MM.1S (cell line): ENCODE data around the gene SPDYE1.
"Not testable (repeated sequence)": the region's sequence is repeated elsewhere in the genome, so short reads cannot be mapped to it uniquely, and the experiment has no call there.

ENCODE experiments used
- DNase-seq: peaks from one replicate; pipeline ENCODE4 v3.0.0-alpha.2; 2015
- H2AFZ ChIP-seq: fragments of 300-600 bp; sonication (generic); 2 replicates; pipeline ENCODE4 v1.6.0; 2016; ENCODE audit warnings: antibody characterized with exemption, low read length
- H3F3A ChIP-seq: fragments of 300-600 bp; sonication (generic); 2 replicates; pipeline ENCODE4 v1.6.1; 2016; ENCODE audit warnings: mild to moderate bottlenecking, antibody characterized with exemption, low read length, moderate library complexity, mixed read lengths; ENCODE audit not compliant: insufficient read depth
- H3K27ac ChIP-seq: fragments of 300-600 bp; sonication (generic); 2 replicates; pipeline ENCODE4 v1.5.1; 2016; ENCODE audit warnings: mild to moderate bottlenecking, low read length
- H3K27me3 ChIP-seq: fragments of 300-600 bp; sonication (generic); replicated peaks from 2 replicates; pipeline ENCODE4 v1.6.0; 2016; ENCODE audit warnings: low read length; ENCODE audit not compliant: insufficient read depth
- H3K36me3 ChIP-seq: fragments of 300-600 bp; sonication (generic); replicated peaks from 2 replicates; pipeline ENCODE4 v1.6.1; 2016; ENCODE audit warnings: mild to moderate bottlenecking, low read length, mixed read lengths; ENCODE audit not compliant: insufficient read depth
- H3K4me1 ChIP-seq: fragments of 300-600 bp; sonication (generic); 2 replicates; pipeline ENCODE4 v1.6.1; 2016; ENCODE audit warnings: low read length, mixed read lengths
- H3K4me2 ChIP-seq: fragments of 300-600 bp; sonication (generic); 2 replicates; pipeline ENCODE4 v1.6.0; 2016; ENCODE audit warnings: low read depth, low read length
- H3K4me3 ChIP-seq: fragments of 300-600 bp; sonication (generic); 2 replicates; pipeline ENCODE4 v1.5.1; 2016; ENCODE audit warnings: low read length, mixed read lengths
- H3K79me2 ChIP-seq: fragments of 300-600 bp; sonication (generic); 2 replicates; pipeline ENCODE4 v1.6.1; 2016; ENCODE audit warnings: mixed run types, low read length, mixed read lengths
- H3K9ac ChIP-seq: fragments of 300-600 bp; sonication (generic); 2 replicates; pipeline ENCODE4 v1.6.1; 2016; ENCODE audit warnings: low read length, mixed read lengths
- H3K9me2 ChIP-seq: fragments of 300-600 bp; sonication (generic); replicated peaks from 2 replicates; pipeline ENCODE4 v1.6.1; 2016; ENCODE audit warnings: mild to moderate bottlenecking, low read length, mixed read lengths; ENCODE audit not compliant: insufficient read depth
- H3K9me3 ChIP-seq: fragments of 300-600 bp; sonication (generic); replicated peaks from 2 replicates; pipeline ENCODE4 v1.6.1; 2016; ENCODE audit warnings: mild to moderate bottlenecking, low read length, mixed read lengths; ENCODE audit not compliant: insufficient read depth
- H4K20me1 ChIP-seq: fragments of 300-600 bp; sonication (generic); 2 replicates; pipeline ENCODE4 v1.6.1; 2016; ENCODE audit warnings: mild to moderate bottlenecking, low read length, moderate library complexity, mixed read lengths; ENCODE audit not compliant: insufficient read depth
- CTCF ChIP-seq: fragments of 300-600 bp; sonication (generic); IDR thresholded peaks from 2 replicates; pipeline ENCODE4 v1.5.1; 2016; ENCODE audit warnings: antibody characterized with exemption, low read length, mixed read lengths
- EZH2 ChIP-seq: fragments of 300-600 bp; sonication (generic); optimal IDR thresholded peaks from 2 replicates; pipeline ENCODE3; 2017; ENCODE audit warnings: low read depth, mild to moderate bottlenecking, antibody characterized with exemption, low read length, mixed read lengths
- EZH2phosphoT487 ChIP-seq: fragments of 300-600 bp; sonication (generic); IDR thresholded peaks from 2 replicates; pipeline ENCODE4 v1.6.1; 2018; ENCODE audit warnings: antibody characterized with exemption, low read length

Gene SPDYE1

GRCh38 chr7:43956027-43956426, 41.7 kb upstream of the SPDYE1 start:
- peak; percentile 45 for DNase-seq
- H3K4me2 ChIP-seq = peak overlapping the region; percentile 35
- H3K9ac ChIP-seq = no peak overlapping the region; the same call in 1 of the 2 replicates

GRCh38 chr7:43960933-43961332, 36.8 kb upstream of the SPDYE1 start:
- H3K27ac ChIP-seq = no peak overlapping the region
- no peak overlapping the region for H3K9ac ChIP-seq
- peaks cover 6% of the 10 kb centered on the region for H3K4me1 ChIP-seq
- no peak overlapping the region for H3K4me2 ChIP-seq
- no peak overlapping the region for H3K4me3 ChIP-seq
- DNase-seq = no peak
- no peaks in the 10 kb centered on the region for H3K36me3 ChIP-seq
- H3K9me3 ChIP-seq = no peaks in the 10 kb centered on the region
- no peaks in the 10 kb centered on the region for H3K79me2 ChIP-seq
- no peaks in the 10 kb centered on the region for H4K20me1 ChIP-seq
- no peaks in the 10 kb centered on the region for H3F3A ChIP-seq
- H3K9me2 ChIP-seq = no peaks in the 10 kb centered on the region
- no peak overlapping the region for H2AFZ ChIP-seq
- no peaks in the 10 kb centered on the region for H3K27me3 ChIP-seq
- TF ChIP-seq EZH2 = no peak
- TF ChIP-seq EZH2phosphoT487 = no peak
- no peak for TF ChIP-seq CTCF

More at GRCh38 chr7:43956027-43956426, 41.7 kb upstream of the SPDYE1 start:
- H3K27me3 ChIP-seq = no peaks in the 10 kb centered on the region
- H2AFZ ChIP-seq = no peak overlapping the region
- TF ChIP-seq EZH2phosphoT487 = no peak
- H3K4me1 ChIP-seq = peaks cover 19% of the 10 kb centered on the region
- no peaks in the 10 kb centered on the region for H3K36me3 ChIP-seq
- no peaks in the 10 kb centered on the region for H3K9me3 ChIP-seq
- H3K9me2 ChIP-seq = no peaks in the 10 kb centered on the region
- peak overlapping the region; percentile 19; the same call in 1 of the 2 replicates for H3K27ac ChIP-seq
- H3K4me3 ChIP-seq = no peak overlapping the region
- H3F3A ChIP-seq = no peaks in the 10 kb centered on the region
- no peaks in the 10 kb centered on the region for H3K79me2 ChIP-seq
- H4K20me1 ChIP-seq = no peaks in the 10 kb centered on the region

- H2AFZ ChIP-seq, H4K20me1 ChIP-seq, DNase-seq: not testable (repeated sequence)
Measured at GRCh38 chr7:43966392-43966791, 31.3 kb upstream of the SPDYE1 start.

GRCh38 chr7:43968172-43969040, 29.3 kb upstream of the SPDYE1 start:
- not testable (repeated sequence) for H3F3A ChIP-seq, DNase-seq, H3K9ac ChIP-seq, H4K20me1 ChIP-seq, H3K27me3 ChIP-seq, H3K36me3 ChIP-seq, H3K4me1 ChIP-seq, H2AFZ ChIP-seq, H3K9me3 ChIP-seq, H3K79me2 ChIP-seq, H3K27ac ChIP-seq, H3K4me3 ChIP-seq, H3K9me2 ChIP-seq, H3K4me2 ChIP-seq

More at GRCh38 chr7:43966392-43966791, 31.3 kb upstream of the SPDYE1 start:
- H3K4me1 ChIP-seq, H3K79me2 ChIP-seq, H3F3A ChIP-seq, H3K4me2 ChIP-seq, H3K27ac ChIP-seq, H3K9me3 ChIP-seq, H3K36me3 ChIP-seq, H3K9ac ChIP-seq, H3K9me2 ChIP-seq, H3K4me3 ChIP-seq, H3K27me3 ChIP-seq: not testable (repeated sequence)

GRCh38 chr7:43969586-43969985, 28.1 kb upstream of the SPDYE1 start:
- not testable (repeated sequence) for H3K27me3 ChIP-seq, DNase-seq, H4K20me1 ChIP-seq, H3K9me2 ChIP-seq, H3K4me2 ChIP-seq, H3K4me1 ChIP-seq, H3K9ac ChIP-seq, H3K27ac ChIP-seq, H2AFZ ChIP-seq, H3K36me3 ChIP-seq, H3K9me3 ChIP-seq, H3F3A ChIP-seq, H3K4me3 ChIP-seq, H3K79me2 ChIP-seq

- not testable (repeated sequence) for H3K9ac ChIP-seq, H3K79me2 ChIP-seq, H3K9me2 ChIP-seq, H3K27me3 ChIP-seq, H3K9me3 ChIP-seq, H3K4me3 ChIP-seq, DNase-seq, H4K20me1 ChIP-seq, H3K4me2 ChIP-seq, H3K4me1 ChIP-seq, H3F3A ChIP-seq, H2AFZ ChIP-seq, H3K36me3 ChIP-seq, H3K27ac ChIP-seq
Measured at GRCh38 chr7:43970698-43971097, 27.0 kb upstream of the SPDYE1 start.

- H3K9me3 ChIP-seq, H3K4me2 ChIP-seq, H3K36me3 ChIP-seq, H3K27ac ChIP-seq, H3K9me2 ChIP-seq, H3K79me2 ChIP-seq, DNase-seq, H3K4me3 ChIP-seq, H3K27me3 ChIP-seq, H3K9ac ChIP-seq, H3F3A ChIP-seq, H4K20me1 ChIP-seq, H3K4me1 ChIP-seq, H2AFZ ChIP-seq: not testable (repeated sequence)
Measured at GRCh38 chr7:43974033-43974573, 23.6 kb upstream of the SPDYE1 start.
